HG03175 (cell line): Measurements from ENCODE around the gene DEFB124.
"Not testable (repeated sequence)": the region's sequence is repeated elsewhere in the genome, so short reads cannot be mapped to it uniquely, and the experiment has no call there.

Source experiments
- ATAC-seq: cut with Tn5 transposase; IDR thresholded peaks from one replicate; pipeline ENCODE4 v1.9.1; 2021; ENCODE audit warnings: mild to moderate bottlenecking, moderate library complexity; ENCODE audit not compliant: unreplicated experiment

DEFB124 gene, protein sequence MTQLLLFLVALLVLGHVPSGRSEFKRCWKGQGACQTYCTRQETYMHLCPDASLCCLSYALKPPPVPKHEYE

DNA sequence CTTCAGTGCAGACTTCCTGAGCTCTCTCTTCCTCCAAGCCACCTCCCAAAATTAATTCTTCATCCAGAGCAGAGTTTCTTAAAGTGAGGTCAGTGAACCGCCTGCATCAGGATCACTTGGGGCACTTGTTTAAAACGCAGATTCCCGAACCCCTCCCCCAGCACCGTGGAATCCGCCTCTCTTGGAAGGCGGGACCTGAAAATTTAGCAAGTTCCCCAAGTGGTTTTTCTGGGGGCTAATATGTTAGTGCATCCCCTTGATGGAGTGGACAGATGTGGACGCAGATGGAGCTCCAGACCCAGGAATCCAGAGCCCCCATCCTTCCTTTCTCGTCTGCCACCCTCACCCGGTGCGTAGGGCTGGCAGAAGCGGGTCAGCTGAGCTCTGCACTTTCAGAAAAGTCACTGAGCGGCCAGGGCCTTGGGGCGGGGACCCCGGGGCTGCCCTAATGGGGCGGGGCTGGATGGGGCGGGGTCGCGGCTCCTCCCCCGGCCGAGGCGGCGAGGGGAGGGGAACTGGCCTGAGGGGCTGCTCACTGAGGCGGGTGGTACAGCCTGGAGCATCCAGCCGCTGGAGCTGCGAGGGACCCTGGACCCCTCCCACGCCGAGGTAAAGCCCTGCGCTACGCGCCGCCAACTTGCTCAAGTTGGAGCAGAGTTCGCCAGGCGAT is at the start of gene DEFB124, which contains the start of gene REM1:
TSS of gene DEFB124 (minus strand) at position 370 of the 670 bp plus-strand sequence. CDS start 2,114 bp downstream, outside the sequence.
TSS of gene REM1 (plus strand) at position 531 of the 670 bp plus-strand sequence. CDS start 1,158 bp downstream, outside the sequence.
- ATAC-seq = no peak

GRCh38 chr20:31523361-31524283 is 48.7 kb upstream of the DEFB124 start:
- no peak for ATAC-seq

GRCh38 chr20:31522731-31523130 is 47.8 kb upstream of the DEFB124 start:
- ATAC-seq = no peak

- not testable (repeated sequence) for ATAC-seq
Observed at GRCh38 chr20:31521267-31521666, 46.3 kb upstream of the DEFB124 start.

GRCh38 chr20:31517373-31517772 is 42.4 kb upstream of the DEFB124 start:
- ATAC-seq = no peak

DNA sequence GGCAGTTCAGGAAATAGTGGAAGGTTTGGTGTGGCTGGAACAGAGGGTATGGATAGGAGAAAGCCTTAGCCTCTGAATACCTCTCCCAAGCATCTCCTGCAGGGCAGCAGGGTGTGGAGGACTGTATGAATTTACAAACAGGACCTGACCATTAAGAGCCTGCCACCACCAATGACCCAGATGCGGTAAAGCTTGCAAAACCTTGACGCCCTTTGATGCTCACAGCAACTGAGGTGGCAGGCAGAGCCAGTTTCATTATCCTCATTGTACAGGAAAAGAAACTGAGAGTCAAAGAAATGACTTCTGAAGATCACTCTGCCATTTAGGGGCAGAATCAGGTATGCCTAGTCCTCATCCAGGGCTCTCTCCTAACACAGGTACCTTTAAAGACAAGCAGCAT is 41.7 kb upstream of the DEFB124 start:
- no peak for ATAC-seq

DNA sequence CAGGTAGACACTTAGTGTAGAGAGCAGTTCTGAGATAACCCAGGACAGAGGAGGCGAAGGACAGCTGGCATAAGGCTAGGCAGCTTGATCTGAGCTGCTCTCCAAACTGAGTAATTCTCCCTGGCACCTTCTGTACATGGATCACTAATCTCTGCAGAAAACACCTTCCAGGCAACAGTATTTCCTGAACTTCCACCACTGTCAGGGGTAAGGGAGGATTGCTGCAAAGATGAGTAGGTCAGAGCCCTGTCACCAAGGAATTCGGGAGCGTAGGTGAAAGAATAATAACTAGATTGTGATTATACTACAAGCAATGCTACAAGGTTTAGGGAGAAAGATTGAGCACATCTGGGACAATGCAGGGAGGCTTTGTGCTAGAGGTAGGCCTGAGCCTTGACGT is 41.2 kb upstream of the DEFB124 start:
- no peak for ATAC-seq

GRCh38 chr20:31515775-31516107 is 40.8 kb upstream of the DEFB124 start:
- ATAC-seq = no peak

DNA sequence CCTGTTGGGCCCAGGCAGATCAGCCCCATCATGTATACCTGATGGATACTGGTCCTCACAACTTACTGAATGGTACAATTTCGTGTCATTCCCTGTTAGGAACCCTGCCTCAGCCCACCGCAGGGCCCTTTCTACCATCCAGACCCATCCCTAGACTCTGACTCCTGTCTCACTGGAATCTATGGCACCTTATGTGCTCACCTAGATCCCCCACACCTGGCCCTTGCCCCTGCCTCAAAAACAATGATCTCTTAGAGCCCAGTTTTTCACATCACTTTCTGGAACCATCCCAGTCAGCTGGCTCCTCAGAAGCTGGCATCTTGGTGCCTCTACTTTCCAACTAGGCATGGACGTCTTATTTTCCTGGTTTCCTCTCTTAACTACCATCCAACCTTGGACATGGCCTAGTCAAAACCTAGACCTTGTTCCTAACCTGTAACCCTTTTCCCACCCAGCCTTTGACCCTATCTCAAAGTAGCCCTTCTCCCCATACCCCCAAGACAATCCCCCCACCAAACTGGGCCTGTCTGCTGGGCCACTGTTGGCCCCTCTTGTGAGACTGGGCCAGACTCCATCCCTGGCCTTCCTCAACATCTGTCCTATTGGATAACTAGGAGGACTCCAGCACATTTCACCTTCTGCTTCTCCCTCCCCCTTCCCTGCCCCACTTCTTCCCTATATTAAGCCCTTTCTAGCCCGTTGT is 40.3 kb upstream of the DEFB124 start:
- ATAC-seq = no peak

- peak; percentile 86 for ATAC-seq
Observed at GRCh38 chr20:31514154-31515071, 39.5 kb upstream of the DEFB124 start, which contains the start of gene HM13. HM13 (plus strand) TSS chr20:31514442; CDS start chr20:31514552, 110 bp downstream.

GRCh38 chr20:31508517-31509244 is 33.8 kb upstream of the DEFB124 start:
- no peak for ATAC-seq

GRCh38 chr20:31505903-31506302 is 31.0 kb upstream of the DEFB124 start:
- ATAC-seq = no peak

DNA sequence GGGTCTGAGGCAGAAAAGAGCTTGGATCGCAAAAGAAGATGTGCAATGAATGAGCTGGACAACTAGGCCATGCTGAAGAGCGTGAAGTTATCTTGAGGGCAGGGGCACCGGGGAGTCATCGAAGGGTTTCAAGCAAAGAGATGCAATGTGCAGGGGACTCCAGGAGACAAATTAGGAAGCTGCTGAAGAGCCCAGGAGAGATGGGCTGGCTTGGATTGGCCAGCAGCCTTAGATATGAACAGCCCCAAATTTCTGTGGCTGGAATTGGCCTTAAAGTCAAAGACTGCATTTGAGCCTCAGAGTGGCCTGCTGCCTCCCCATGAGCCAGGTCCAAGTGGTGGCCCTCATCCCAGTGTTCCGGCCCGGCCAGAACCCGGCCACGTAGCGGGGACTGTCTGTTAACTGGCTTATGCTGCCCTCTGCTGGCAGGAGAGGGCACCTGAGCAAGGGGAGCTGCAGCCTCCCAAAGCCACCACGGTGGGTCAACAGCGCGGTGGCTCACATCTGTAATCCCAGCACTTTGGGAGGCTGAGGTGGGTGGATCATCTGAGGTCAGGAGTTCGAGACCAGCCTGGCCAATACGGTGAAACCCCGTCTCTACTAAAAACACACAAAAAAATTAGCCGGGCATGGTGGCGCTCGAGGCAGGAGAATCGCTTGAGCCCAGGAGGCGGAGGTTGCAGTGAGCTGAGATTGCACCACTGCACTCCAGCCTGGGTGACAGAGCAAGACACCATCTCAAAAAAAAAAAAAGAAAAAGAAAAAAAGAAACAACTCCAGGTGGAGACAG is 28.2 kb upstream of the DEFB124 start:
- ATAC-seq = peak; percentile 95

- ATAC-seq = no peak
Observed at GRCh38 chr20:31500527-31500926, 25.6 kb upstream of the DEFB124 start.

DNA sequence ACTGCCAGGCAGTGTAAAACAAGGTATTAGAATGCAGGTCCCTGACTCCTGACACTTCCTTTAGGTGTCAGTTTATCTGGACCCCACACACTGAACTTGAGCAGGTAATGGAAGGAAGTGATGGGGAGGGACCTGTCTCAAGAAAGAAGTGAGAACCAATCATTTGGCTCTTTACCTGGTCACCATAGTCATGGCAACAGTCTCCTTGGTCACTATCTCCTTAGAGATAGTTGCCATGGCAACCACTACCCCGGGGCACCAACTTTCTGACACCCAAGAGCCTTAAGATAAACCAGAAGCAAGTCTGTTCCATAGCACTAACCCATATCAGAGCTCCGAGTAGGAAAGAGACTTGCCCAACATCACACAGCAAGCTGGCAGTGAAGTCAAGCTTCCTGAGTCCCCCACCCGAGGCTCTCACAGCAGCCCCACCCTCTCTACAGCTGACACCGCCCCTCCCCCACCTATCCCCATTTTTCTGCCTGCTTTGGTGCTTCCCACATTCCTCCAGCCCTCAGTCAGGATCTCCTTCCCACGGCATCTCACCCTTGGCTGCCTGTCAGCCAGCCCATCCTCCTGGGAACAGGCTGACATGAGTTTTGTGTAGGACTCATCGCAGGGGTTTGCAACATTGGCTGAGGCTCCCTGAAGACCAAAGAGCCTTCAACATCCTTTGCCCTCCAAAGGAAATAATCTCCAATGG is 23.1 kb upstream of the DEFB124 start:
- ATAC-seq = no peak

DNA sequence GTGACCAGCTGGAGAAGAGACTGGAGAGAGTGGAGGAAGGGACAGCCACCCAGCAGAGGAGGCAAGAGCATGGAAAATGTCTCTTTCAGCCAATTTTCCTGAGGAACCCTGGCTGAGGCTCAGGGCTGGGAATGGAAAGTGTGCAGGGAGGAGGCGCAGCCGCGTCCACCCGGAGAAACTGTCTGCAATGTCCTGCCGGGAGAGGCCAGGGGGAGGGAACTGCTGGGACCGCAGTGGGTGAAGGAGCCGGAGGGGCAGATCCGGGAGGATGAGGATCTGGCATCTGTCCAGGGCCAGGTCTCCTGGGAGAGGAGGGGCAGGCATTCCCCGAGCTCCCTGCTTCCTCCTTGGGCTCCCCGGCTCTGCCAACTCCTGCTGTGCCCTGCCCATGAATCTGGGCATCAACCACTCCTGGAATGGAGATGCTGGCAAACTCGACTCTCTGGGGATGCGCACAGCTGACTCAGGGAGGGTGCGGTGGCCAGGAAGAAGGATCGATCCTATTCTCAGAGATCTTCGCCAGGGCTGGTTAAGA is 21.9 kb upstream of the DEFB124 start:
- ATAC-seq = no peak

DNA sequence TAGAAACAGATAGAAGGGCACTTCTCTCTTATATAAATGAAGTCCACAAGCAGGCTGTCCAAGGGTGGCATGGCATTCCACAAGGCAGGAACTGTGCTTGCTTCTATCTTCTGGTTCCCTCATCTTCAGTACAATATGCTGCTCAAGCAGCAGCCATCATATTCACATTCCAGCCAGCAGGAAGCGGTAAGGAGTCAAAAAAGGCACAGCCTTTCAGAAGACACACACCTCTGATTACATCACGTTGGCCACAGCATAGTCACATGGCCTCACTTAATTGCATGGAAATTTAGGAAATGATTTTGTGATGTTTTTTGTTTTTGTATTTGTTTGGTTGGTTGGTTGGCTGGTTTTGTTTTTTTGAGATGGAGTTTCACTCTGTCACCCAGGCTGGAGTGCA is 19.2 kb upstream of the DEFB124 start:
- ATAC-seq = no peak

DNA sequence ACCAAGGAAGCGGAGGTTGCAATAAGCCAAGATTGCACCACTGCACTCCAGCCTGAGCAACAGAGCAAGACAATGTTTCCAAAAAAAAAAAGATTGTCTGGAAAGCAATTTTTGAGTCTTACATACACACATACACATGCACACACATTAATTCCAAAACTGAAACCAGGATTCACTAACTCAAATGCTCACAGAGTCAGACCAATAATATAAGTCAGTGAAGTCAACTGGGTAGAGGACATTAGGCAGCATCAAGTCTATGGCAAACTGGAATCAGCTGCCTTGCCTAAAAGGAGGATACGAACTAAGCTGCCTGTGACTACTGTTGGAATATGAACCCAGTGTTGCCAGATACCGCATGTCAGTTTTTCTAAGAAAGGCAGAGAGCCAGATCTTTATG is 15.8 kb upstream of the DEFB124 start:
- no peak for ATAC-seq
